GM21381 (cell line): ENCODE data around the gene SDS.

Experiments
- ATAC-seq: cut with Tn5 transposase; IDR thresholded peaks from one replicate; pipeline ENCODE4 v1.9.1; 2021; ENCODE audit warnings: mild to moderate bottlenecking, moderate library complexity; ENCODE audit not compliant: unreplicated experiment

Gene SDS

DNA sequence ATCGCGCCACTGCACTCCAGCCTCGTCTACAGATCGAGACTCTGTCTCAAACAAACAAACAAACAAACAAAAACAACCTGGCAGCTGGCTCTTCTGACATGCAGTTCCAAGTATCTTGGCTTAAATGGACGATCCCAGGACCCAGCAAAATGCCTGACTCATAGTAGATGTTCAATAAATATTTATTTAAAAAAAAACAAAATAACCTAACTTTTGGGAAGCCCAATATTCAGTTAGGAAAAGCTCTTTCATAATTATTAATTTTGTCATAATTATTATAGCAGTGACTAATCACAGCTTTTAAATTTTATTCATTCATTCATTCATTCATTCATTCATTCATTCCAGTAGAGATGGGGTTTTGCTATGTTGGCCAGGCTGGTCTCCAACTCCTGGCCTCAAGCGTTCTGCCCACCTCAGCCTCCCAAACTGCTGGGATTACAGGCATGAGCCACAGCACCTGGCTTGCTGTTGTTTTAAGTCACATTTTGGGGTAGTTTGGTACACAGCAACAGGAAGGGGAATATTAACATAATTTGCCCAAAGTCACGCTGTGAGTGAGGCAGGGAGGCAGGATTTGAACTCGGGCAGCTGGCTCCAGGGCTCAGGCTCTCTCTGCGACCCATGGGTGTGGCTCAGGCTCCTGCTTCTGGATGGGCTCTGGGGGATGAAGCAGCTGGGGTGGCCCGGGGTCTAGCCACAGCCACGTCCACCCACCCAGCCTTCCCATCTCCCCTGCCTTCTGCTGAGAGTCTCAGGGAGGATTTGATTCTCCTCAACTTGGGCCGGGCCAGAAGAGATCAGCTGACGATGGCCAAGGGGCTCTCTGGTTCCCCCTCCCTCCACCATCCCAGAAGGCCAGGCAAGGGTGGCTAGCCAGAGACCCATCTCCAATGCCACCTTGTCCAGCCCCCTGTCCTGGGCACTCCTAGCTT is 2.4 kb downstream of the SDS start:
- ATAC-seq: no peak

DNA sequence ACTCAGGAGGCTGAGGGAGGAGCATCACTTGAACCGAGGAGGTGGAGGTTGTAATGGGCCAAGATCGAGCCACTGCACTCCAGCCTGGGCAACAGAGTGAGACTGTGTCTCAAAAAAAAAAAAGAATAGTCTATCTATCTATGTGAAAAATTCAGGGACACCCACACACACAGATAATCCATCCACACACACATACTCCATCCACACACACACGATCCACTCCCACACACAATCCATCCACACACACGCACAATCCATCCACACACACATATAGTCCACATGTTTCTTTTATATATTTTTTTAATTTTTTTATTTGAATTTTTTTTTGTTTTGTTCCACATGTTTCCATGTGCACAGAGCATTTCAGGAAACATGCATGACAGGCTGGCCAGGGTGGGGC is 3.3 kb downstream of the SDS start:
- ATAC-seq: no peak

DNA sequence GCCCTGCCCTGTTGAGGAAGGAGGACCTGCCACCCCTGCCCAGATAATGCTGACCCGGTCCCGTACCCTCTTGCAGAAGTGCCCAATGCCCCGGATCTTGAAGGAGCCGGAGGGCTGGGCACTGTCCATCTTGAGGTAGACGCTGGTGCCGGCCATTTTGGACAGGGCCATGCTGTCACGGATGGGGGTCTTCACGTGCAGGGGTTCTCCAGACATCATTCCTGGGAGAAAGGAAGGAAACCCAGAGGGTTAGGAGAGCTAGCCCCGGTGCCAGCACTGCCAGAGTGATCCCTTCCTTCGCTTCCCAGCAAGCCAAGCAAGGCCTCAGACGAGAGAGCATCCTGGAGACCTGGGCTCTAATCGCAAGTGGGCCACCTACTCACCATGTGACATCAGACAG is 4.2 kb downstream of the SDS start:
- no peak for ATAC-seq

DNA sequence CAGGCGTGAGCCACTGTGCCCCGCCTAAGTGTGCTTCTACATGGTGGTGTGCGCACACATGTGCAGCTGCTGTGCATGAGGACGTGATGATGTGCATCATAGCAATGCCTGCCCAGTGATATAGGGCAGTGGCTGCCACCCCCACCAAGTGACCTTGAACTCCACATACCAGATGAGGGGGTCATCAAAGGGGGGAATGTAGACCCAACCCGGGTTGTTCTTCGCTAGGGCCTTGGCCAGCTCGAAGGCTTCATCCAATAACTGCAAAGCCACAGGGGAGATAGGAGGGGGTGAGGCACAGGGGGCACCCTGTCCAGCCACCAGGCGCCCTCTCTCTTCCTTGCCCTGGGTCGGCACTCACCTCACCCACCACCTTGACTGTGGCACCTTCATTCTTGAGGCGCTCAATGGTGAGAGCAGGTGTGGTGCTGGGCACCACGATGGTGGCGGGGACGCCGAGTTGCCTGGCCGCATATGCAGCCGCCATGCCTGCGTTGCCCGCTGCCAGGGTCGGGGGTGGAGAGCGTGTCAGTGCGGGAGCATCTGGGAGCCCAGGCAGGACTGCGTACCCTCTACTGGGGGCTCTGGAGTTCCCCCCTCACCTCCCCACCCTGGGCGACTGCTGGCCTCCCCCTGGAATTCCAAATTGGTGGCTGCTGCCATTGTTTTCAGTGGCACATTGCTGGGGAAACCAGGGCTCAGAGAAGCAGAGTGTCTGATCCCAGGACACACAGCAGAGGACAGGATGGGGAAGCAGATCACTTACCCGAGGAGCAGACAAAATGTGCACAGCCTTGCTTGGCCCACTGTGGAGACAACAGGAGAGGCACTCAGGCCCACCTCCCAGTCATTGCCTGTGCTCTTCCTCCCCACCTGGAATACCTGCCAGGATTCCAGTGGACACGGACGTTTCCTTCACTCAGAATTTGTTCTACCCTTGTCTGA is 5.1 kb downstream of the SDS start:
- ATAC-seq: no peak

DNA sequence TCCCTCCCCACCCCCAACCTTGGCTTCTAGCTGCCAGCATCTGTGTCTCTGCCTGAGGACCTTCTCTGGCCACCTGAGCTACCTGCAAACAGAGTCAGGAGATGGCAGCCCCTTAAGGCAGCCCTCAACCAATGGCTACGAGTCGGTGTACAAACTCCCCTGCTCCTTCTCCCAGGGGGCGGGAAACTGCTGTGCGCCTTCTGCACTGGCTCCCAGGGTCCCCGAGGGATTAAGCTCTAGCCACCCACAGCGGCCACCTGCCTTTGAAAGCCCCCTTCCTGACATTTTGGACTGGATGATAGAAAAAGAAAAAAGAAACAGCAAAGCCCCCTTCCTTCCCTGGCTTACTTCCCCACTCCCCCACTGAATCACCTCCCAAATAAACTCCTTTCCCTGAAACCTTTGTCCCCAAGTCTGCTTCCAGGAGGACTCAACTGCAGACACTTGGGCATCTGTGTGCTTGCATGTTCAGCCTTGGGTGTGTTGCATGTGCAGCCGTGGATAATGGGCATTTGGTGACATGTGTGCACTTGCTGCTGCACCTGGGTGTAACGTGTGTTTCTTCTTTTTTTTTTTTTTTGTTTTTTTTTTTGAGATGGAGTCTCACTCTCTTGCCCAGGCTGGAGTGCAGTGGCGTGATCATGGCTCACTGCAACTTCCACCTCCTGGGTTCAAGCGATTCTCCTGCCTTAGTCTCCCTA is 6.0 kb downstream of the SDS start:
- no peak for ATAC-seq

DNA sequence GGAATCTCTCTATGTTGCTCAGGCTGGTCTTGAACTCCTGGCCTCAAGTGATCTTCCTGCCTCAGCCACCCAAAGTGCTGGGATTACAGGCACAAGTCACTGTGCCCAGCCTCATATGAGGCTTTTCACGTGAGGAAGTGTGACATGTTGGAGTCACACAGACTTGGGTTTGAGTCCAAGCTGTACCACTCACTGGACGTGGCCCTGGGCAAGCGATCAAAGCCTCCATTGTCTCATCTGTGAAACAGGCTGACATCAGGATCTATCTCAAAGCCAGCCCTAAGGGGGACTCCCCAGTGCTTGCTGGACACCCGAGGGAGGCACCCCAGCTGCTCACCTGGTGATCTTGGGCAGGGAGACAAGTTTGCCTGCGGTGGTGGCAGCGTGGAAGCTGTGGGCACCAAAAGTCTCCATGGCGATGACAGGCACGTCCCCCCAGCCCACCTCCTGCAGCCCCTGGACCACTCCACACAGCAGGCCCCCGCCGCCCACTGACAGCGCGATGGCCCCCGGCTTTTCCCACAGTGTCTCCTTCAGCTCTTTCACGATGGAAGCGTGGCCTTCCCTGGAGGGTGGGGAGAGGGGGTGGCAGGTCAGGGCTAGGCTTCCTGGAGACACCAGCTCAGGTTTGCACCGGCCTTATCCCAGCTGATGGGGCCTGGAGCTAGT is 6.7 kb downstream of the SDS start:
- no peak for ATAC-seq

DNA sequence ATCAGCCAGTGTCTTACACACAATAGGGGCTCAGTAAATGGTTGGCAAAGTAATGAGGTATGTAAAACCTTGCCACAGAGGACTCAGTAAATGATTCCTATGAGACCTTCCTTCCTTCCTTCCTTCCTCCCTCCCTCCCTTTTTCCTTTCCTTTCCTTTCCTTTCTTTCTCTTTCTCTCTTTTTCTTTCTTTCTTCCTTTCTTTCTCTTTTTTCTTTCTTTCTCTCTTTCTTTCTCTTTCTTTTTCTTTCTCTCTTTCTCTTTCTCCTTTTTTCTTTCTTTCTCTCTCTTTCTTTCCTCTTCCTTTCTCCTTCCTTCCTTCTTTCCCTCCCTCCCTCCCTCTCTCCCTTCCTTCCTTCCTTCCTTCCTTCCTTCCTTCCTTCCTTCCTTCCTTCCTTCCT is 7.5 kb downstream of the SDS start:
- ATAC-seq: no peak

DNA sequence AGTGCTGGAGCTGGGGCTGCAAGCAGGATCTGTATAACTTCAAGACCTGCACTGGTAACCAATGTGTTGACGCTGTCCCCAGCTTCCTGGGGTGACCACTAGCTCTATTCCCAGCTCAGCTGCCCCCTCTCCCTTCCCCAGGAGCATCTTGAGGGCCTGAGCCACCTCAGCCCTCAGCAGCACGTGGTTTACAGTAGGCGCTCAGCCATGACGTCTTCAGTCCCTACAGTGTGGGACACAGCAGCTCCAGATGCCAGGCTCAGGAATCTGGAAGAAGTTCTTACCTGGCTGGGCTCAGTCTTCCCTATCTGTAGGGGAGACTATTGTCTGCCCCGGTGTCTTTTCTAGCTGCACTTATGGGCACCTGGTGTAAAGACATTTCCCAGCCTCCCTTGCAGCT is 8.6 kb downstream of the SDS start:
- no peak for ATAC-seq

DNA sequence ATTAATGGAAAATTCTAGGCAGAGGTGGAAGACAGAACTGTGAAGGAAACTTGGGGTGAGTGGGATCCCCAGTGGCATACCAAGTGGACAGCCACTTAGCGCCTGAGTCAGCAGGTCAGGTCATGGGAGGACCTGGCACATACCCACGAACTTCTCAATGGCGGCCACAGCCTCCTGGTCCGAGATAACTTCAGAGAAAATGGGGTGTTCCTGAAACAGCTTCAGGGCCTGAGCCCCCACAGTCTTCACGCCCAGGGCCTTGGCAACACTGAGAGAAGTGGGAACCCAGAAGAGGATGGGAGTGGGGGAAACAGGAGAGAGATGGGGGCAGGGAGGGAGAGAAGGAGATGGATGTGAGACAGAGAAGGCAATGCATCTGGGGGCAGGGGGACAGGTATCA is 9.9 kb downstream of the SDS start:
- ATAC-seq: no peak

DNA sequence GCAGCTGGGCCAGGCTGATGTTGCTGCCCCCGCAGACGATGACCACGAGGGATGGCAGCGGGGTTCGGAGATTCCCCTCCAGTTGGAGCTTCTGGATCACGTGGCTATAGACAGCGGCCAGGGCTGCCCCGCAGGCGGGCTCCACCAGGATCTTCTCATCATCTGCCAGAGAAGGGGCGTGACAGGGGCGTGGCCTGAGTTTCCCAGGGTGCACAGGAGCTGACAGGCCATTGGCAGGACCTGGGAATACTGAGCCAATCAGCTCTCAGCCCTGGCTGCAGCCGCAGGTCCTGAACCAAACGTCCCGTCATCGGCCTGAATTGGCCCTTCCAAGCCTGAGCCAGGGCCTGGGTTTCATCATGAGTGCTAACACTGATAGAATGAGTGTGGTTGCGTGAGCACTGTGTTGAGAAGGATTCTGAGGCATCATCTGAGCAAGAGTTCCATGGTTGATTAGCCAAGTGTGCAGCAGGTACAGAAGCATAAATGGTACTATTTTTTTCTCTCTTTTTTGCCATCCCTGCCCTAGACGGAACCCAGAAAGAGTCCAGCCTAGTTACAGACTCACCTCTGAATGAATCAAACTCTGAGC is 10.6 kb downstream of the SDS start:
- ATAC-seq: no peak

DNA sequence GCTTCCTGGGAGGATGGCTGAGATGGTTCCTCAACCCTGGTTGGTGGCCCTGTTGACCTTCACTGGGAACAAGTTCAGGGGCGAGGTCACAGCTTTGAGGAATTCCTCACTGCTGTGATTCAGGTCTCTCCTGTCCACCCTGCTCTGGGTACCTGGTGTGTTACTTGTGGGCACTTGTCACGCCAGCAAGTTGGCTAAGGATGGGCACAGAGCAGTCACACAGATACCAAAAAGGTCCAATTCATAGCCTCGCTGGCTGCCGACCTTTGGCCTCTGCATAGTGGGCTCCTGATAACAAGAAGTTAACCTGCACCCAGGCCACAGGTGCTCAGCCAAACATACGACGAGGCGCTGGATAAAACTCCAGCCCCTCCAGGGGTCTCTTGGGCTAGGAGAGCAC is 11.2 kb downstream of the SDS start:
- ATAC-seq: no peak

DNA sequence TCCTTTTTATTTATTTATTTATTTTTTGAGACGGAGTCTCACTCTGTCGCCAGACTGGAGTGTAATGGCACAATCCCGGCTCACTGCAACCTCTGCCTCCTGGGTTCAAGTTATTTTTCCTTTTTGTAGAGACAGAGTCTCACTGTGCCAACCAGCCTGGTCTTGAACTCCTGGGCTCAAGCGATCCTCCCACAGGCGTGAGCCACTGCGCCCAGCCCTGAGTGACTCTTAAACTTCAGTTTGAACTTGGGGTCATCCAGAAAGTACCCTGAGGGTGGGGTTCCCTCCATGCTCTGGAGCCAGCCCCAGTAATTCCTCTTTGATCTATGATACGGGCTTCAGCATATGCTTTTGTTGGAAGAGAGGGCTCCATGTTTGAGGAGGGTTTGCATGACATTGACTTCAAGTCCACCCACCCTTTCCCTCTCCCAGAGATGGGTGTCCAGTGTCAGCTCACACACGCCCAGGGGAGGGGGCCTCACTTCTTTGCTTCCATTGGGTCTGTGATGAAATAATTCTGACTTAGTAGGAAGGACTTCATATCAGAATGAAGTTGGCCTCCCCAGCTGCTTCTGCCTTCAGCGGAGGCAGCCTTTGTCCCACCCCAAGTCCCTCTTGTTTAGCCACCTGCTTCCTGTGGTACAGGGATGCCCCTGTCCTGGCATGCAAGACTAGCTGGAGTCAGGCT is 11.9 kb downstream of the SDS start:
- no peak for ATAC-seq

DNA sequence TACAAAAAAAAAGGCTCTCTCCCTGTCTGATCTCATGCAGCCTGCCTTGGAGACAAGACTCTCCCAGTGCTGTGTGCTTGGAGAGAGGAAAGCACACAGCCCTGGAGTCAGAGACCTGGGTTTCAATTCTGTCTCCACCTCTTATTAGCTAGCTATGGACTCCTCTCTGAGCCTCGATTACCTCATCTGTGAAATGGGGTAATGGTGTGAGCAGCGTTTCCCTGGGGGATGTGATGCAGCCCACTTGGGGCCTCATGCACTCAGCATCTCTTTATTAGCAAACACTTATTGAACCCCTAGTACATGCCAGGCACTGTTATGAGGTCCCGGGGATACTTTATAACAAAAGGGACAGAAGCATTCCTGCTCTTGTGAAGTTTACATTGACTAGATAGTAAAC is 12.5 kb downstream of the SDS start:
- no peak for ATAC-seq

DNA sequence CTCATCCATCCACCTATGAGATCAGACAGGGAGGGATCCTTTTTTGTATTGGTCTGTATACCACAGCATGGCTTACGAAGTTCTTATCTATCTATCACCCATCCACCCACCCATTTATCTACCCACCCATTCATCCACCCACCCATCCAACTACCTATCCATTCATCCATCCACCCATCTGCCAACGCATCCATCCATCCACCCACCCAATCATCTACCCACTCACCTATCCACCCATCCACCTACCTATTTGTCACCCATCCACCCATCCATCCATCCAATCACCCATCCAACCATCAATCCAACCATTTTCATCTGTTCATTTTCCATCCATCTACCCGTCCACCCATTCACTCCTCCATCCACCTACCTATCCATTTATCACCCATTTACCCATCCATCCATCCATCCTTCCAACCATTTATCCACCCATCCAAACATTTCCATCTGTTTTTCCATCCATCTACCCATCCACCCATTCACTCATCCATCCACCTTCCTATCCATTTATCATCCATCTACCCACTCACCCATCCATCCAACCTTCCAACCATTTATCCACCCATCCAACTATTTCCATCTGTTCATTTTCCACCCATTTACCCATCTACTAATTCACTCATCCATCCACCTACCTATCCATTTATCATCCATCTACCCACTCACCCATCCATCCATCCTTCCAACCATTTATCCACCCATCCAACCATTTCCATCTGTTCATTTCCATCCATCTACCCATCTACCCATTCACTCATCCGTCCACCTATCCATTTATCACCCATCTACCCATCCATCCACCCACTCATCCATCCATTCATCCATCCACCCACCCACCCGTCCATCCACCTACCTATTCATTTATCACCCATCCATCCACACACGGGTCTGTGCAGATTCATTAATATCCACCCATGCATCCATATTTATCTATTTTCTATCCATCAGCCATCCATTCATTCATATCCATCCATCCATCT is 13.3 kb downstream of the SDS start:
- no peak for ATAC-seq

DNA sequence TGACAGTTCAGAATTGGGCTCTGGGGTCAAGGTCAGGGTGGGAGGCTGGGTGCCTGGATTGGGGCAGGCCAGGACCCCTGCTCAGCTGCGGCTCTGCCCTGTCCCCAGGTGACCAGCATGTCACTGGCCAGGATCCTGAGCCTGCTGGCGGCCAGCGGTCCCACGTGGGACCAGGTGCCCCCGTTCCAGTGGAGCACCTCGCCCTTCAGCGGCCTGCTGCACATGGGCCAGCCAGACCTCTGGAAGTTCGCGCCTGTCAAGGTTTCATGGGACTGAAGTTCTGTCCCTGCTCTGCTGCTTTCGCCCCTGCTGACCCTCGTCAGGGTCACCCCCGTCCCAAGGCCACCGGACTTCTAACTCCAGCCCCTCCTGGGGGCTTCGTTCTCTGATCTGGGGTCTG is 15.3 kb downstream of the SDS start:
- no peak for ATAC-seq

DNA sequence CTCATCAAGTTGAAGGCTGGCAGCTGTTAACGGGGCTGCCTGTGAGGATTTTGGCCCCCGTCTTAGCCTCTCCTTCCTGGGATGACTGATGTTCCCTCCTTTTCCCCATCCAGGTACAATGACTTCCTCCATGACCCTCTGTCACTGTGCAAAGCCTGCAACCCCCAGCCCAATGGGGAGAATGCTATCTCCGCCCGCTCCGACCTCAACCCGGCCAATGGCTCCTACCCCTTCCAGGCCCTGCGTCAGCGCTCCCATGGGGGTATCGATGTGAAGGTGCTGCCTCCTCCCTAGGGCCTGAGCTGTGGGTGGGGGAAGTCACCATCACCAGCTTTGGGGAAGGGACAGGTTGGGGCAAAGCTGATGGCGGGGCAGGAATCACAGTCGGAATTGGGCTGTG is 16.1 kb downstream of the SDS start:
- no peak for ATAC-seq

DNA sequence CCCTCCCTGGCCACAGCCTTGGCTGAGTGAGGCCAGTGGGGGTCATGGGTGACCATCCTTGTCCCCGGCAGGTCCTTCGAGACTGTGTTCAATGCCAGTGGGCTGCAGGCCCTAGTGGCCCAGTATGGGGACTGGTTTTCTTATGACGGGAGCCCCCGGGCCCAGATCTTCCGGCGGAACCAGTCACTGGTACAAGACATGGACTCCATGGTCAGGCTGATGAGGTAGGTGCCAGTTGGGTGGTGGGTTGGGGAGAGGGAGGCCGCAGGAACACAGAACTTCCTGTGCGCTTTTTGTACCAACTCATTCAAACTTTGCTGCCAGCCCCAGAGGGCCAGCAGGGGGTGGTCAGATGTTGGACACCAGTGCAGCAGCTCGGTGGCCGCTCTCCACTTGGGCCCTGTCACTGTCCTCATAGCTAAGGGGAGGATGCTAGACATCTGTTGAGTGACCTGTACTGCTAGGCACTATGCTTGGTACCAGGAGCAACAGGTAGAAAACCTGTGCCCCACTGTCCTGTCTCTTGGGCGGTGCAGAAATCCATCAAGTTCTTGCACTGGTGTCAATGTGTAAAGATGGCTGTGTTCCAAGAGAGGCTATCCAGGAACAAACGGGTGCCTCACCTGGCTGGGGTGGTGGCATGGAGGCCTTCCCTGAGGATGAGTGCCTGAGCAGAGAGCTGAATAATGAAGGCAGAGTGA is 16.7 kb downstream of the SDS start:
- ATAC-seq: no peak

DNA sequence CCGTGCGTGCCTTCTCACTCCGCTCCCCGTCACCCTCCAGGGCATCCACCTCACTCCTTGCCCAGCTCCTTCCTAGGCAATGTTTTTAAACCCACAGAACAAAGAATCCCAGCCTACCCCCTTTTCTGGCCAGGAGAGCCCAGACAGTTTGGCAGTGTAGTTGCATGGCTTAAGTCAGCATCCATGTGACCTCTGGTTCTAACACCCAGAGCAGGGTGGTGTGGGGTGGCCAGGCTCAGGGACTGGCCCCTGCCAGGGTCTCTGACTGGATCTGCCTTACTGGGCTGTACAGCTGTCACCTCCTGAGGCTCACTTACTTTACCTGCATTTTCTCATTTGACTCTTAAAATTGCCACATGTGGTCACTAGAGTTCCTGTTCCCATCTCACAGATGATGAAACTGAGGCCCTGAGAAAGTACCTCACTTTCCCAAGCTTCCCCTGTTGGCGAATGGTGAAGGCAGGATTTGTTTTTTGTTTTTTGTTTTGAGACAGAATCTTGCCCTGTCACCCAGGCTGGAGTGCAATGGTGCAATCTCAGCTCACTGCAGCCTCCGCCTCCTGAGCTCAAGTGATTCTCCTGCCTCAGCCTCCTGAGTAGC is 18.3 kb downstream of the SDS start:
- no peak for ATAC-seq
